GM12891 (cell line): ENCODE data around the gene NSUN2.

ENCODE experiments used
- POLR2A ChIP-seq: IDR thresholded peaks from 2 replicates; pipeline ENCODE4 v1.6.1; 2011; ENCODE audit warnings: low read depth, low read length, control low read depth
- POLR2AphosphoS5 ChIP-seq: IDR thresholded peaks from 2 replicates; pipeline ENCODE4 v1.6.1; 2011; ENCODE audit warnings: low read depth, low read length, control low read depth

GRCh38 chr5:6599739-6600138 lies 33.1 kb downstream of the NSUN2 start:
- TF ChIP-seq POLR2A (peak; percentile 34; the same call in 1 of the 2 replicates), POLR2AphosphoS5 (0 out of 2 replicates have a peak, but pooled peaks have one; percentile 31)
